Measurements from ENCODE around the gene LIN54. TPM values are rescaled to one million over a fixed set of nuclear protein-coding genes. Genes with fewer than 3 reads are reported as not detected.

The LIN54 gene
- total and polyA plus RNA-seq, 9 of the 15 experiments (the other 6 are each of a cell fraction or from before 2014, with no cell fraction given): 2.2 to 22.5 (median 15.8) TPM

GRCh38 chr4:83034630-83035494 is 24.2 kb upstream of the LIN54 start, which contains the start of gene COPS4 (continued):
- TF ChIP-seq ZNF41 (CRISPR knock-in tag; conservative IDR thresholded peaks at IDR 0.05) (peak; percentile 35; the same call in 1 of the 2 replicates), ZBTB49 (CRISPR knock-in tag; IDR thresholded peaks at IDR 0.05; ENCODE audit: borderline replicate concordance) (no peak), POLR2AphosphoS5 (IDR thresholded peaks at IDR 0.05; ENCODE audit: control insufficient read depth, insufficient read depth, low read depth, low read length) (peak; percentile 92), TEAD1 (CRISPR knock-in tag; IDR thresholded peaks at IDR 0.05) (peak in 1 of 2 experiments; percentile 67; a peak in 1 of 4 replicates), ZNF655 (CRISPR knock-in tag; IDR thresholded peaks at IDR 0.05) (no peak), SMAD2 (IDR thresholded peaks at IDR 0.05; ENCODE audit: low read depth, low read length) (no peak), NR0B1 (IDR thresholded peaks at IDR 0.05; ENCODE audit: partially characterized antibody) (no peak), E2F8 (IDR thresholded peaks at IDR 0.05; ENCODE audit: low read depth, partially characterized antibody) (peak; percentile 63), ZNF444 (CRISPR knock-in tag; IDR thresholded peaks at IDR 0.05) (no peak), ZNF77 (CRISPR knock-in tag; IDR thresholded peaks at IDR 0.05) (no peak), BRD4 (IDR thresholded peaks at IDR 0.05) (no peak), FOXA3 (CRISPR knock-in tag; conservative IDR thresholded peaks at IDR 0.05 in 1 of 2, IDR thresholded peaks at IDR 0.05 in 1 of 2) (no peak), CREM (IDR thresholded peaks at IDR 0.05; ENCODE audit: low read depth) (peak; percentile 85), NFYB (IDR thresholded peaks at IDR 0.05; ENCODE audit: extremely low read depth, insufficient read length) (peak; percentile 85), ZNF324 (CRISPR knock-in tag; IDR thresholded peaks at IDR 0.05) (peak; percentile 24; the same call in 1 of the 2 replicates), BRF1 (IDR thresholded peaks at IDR 0.05; ENCODE audit: borderline replicate concordance, extremely low read depth, insufficient read length) (no peak), TAF15 (IDR thresholded peaks at IDR 0.05; ENCODE audit: low read depth, low read length) (no peak), RBBP5 (IDR thresholded peaks at IDR 0.05; ENCODE audit: borderline replicate concordance, insufficient read depth, low read length, poor library complexity, severe bottlenecking) (peak; percentile 81), SETDB1 (IDR thresholded peaks at IDR 0.05; ENCODE audit: low read length) (no peak)
